Ishikawa (cell line): Measurements from ENCODE around the gene ARCN1.

Source experiments
- CEBPB ChIP-seq: IDR thresholded peaks from 2 replicates; pipeline ENCODE4 v1.6.1; 2012
- CREB1 ChIP-seq: IDR thresholded peaks from 2 replicates; pipeline ENCODE4 v1.6.1; 2012; ENCODE audit warnings: low read depth
- EGR1 ChIP-seq: IDR thresholded peaks from 2 replicates; pipeline ENCODE4 v1.6.1; 2012
- EP300 ChIP-seq: IDR thresholded peaks from 2 replicates; pipeline ENCODE4 v1.6.1; 2012; ENCODE audit warnings: borderline replicate concordance
- FOXM1 ChIP-seq: IDR thresholded peaks from 2 replicates; pipeline ENCODE4 v1.6.1; 2012; ENCODE audit warnings: low read depth, borderline replicate concordance
- NFIC ChIP-seq: IDR thresholded peaks from 2 replicates; pipeline ENCODE4 v1.6.1; 2012
- RAD21 ChIP-seq: IDR thresholded peaks from 2 replicates; pipeline ENCODE4 v1.6.1; 2012; ENCODE audit warnings: low read depth
- TAF1 ChIP-seq: IDR thresholded peaks from 2 replicates; pipeline ENCODE4 v1.6.1; 2012; ENCODE audit warnings: low read depth, mild to moderate bottlenecking
- TCF12 ChIP-seq: IDR thresholded peaks from 2 replicates; pipeline ENCODE4 v1.6.1; 2012; ENCODE audit warnings: low read depth
- TEAD4 ChIP-seq: IDR thresholded peaks from 2 replicates; pipeline ENCODE4 v1.6.1; 2012
- YY1 ChIP-seq: IDR thresholded peaks from 2 replicates; pipeline ENCODE4 v1.6.1; 2012; ENCODE audit warnings: low read depth
- ZBTB7A ChIP-seq: IDR thresholded peaks from 2 replicates; pipeline ENCODE4 v1.6.1; 2012; ENCODE audit warnings: low read depth
- TF ChIP-seq, protein P1 (sequence below): IDR thresholded peaks from 2 replicates; pipeline ENCODE4 v1.6.1; 2012; ENCODE audit warnings: low read depth, mild to moderate bottlenecking
- TF ChIP-seq, protein P2 (sequence below): IDR thresholded peaks from 2 replicates; pipeline ENCODE4 v1.6.1; 2012
- TF ChIP-seq, protein P3 (sequence below): IDR thresholded peaks from 2 replicates; pipeline ENCODE4 v1.6.1; 2012

Gene ARCN1

DNA sequence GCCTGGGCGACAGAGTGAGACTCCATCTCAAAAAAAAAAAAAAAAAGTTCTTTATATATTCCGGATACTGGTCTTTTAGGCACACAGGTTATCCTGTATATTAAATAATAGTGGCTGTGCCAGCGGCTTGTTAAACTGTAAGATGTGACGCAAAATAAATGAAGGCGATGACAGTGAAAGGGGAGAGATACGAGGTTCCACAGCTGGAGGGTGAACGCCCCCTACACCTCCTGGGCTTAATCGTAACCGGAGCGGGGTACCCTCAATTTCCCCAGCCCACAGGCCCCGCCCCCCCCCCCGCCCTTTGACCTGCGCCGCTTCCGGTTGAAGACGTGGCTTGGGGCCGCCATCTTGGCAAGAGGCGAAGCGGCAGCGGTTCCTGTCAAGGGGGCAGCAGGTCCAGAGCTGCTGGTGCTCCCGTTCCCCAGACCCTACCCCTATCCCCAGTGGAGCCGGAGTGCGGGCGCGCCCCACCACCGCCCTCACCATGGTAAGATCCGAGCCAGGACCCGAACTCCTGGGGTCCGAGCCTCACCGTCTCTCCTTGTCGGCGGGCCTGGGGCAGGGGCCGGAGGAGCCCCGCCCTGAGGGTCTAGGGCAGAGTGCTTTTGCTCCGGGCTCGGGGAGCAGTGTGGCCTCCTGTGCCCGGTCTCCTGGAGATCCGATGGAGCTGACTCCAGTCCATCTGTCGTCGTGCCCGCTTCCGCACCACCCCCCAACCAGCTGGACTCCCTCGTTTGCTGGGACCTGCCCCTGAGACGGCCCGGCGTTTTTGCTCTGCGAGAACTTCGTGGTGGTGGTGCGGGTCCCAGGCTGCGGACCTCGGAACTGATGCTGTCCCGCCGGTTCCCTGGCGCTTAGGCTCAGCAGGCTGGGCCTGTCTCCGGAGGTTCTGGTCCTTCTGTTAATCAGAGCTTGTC lies at the start of gene ARCN1:
Gene ARCN1 (plus strand): TSS at position 349 of the 920 bp plus-strand sequence. CDS start 139 bp downstream, at position 488.
- TF ChIP-seq YY1 (peak; percentile 93), EP300 (no peak), TAF1 (peak; percentile 80), FOXM1 (no peak), NFIC (0 out of 2 replicates have a peak, but pooled peaks have one; percentile 5), CREB1 (0 out of 2 replicates have a peak, but pooled peaks have one; percentile 18)

DNA sequence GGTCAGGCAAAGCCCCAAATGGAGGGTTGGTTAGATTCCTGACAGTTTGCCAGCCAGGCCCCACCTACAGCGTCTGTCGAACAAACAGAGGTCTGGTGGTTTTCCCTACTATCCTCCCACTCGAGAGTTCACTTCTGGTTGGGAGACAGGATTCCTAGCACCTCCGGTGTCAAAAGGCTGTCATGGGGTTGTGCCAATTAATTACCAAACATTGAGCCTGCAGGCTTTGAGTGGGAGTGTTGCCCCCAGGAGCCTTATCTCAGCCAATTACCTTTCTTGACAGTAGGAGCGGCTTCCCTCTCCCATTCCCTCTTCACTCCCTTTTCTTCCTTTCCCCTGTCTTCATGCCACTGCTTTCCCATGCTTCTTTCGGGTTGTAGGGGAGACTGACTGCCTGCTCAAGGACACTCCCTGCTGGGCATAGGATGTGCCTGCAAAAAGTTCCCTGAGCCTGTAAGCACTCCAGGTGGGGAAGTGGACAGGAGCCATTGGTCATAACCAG lies 49.6 kb upstream of the ARCN1 start:
- TF ChIP-seq RAD21, result peak; percentile 44
- TF ChIP-seq TEAD4, result no peak

DNA sequence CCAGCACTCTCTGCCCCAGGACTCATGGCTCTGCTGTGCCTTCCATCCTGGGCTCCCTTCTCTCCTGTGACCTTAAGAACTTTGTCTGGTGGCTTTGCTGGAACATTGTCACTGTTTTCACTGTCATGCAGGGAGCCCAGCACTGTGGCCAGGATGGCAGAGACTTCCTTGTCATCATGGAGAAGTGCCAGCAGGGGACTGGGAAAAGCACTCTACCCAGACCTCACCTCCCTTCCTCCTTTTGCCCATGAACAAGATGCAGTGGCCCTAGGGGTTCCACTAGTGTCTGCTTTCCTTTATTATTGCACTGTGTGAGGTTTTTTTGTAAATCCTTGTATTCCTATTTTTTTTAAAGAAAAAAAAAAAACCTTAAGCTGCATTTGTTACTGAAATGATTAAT lies 47.9 kb upstream of the ARCN1 start:
- TF ChIP-seq FOXM1 (no peak), YY1 (no peak), TCF12 (no peak), CREB1 (no peak), CEBPB (no peak), EGR1 (no peak), RAD21 (no peak), ZBTB7A (no peak), NFIC (no peak), TAF1 (no peak), EP300 (no peak), TEAD4 (no peak)
- TF ChIP-seq, protein P1, sequence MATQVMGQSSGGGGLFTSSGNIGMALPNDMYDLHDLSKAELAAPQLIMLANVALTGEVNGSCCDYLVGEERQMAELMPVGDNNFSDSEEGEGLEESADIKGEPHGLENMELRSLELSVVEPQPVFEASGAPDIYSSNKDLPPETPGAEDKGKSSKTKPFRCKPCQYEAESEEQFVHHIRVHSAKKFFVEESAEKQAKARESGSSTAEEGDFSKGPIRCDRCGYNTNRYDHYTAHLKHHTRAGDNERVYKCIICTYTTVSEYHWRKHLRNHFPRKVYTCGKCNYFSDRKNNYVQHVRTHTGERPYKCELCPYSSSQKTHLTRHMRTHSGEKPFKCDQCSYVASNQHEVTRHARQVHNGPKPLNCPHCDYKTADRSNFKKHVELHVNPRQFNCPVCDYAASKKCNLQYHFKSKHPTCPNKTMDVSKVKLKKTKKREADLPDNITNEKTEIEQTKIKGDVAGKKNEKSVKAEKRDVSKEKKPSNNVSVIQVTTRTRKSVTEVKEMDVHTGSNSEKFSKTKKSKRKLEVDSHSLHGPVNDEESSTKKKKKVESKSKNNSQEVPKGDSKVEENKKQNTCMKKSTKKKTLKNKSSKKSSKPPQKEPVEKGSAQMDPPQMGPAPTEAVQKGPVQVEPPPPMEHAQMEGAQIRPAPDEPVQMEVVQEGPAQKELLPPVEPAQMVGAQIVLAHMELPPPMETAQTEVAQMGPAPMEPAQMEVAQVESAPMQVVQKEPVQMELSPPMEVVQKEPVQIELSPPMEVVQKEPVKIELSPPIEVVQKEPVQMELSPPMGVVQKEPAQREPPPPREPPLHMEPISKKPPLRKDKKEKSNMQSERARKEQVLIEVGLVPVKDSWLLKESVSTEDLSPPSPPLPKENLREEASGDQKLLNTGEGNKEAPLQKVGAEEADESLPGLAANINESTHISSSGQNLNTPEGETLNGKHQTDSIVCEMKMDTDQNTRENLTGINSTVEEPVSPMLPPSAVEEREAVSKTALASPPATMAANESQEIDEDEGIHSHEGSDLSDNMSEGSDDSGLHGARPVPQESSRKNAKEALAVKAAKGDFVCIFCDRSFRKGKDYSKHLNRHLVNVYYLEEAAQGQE, result no peak
- TF ChIP-seq, protein P2, sequence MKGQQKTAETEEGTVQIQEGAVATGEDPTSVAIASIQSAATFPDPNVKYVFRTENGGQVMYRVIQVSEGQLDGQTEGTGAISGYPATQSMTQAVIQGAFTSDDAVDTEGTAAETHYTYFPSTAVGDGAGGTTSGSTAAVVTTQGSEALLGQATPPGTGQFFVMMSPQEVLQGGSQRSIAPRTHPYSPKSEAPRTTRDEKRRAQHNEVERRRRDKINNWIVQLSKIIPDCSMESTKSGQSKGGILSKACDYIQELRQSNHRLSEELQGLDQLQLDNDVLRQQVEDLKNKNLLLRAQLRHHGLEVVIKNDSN, result no peak
- TF ChIP-seq, protein P3, sequence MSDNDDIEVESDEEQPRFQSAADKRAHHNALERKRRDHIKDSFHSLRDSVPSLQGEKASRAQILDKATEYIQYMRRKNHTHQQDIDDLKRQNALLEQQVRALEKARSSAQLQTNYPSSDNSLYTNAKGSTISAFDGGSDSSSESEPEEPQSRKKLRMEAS, result no peak

DNA sequence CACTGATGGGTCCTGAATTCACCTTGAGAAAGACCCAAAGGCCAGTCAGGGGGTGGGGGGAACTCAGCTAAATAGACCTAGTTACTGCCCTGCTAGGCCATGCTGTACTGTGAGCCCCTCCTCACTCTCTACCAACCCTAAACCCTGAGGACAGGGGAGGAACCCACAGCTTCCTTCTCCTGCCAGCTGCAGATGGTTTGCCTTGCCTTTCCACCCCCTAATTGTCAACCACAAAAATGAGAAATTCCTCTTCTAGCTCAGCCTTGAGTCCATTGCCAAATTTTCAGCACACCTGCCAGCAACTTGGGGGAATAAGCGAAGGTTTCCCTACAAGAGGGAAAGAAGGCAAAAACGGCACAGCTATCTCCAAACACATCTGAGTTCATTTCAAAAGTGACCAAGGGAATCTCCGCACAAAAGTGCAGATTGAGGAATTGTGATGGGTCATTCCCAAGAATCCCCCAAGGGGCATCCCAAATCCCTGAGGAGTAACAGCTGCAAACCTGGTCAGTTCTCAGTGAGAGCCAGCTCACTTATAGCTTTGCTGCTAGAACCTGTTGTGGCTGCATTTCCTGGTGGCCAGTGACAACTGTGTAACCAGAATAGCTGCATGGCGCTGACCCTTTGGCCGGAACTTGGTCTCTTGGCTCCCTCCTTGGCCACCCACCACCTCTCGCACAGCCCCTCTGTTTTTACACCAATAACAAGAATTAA lies 47.3 kb upstream of the ARCN1 start:
- TF ChIP-seq, protein P1, result no peak
- TF ChIP-seq NFIC, result no peak
- TF ChIP-seq TAF1, result no peak
- no peak for TF ChIP-seq EP300
- TF ChIP-seq, protein P2, result no peak
- TF ChIP-seq ZBTB7A, result no peak
- TF ChIP-seq CEBPB, result no peak
- TF ChIP-seq RAD21, result no peak
- TF ChIP-seq TCF12, result no peak
- no peak for TF ChIP-seq EGR1
- no peak for TF ChIP-seq CREB1
- TF ChIP-seq, protein P3, result no peak
- no peak for TF ChIP-seq TEAD4
- no peak for TF ChIP-seq FOXM1
- TF ChIP-seq YY1, result no peak

DNA sequence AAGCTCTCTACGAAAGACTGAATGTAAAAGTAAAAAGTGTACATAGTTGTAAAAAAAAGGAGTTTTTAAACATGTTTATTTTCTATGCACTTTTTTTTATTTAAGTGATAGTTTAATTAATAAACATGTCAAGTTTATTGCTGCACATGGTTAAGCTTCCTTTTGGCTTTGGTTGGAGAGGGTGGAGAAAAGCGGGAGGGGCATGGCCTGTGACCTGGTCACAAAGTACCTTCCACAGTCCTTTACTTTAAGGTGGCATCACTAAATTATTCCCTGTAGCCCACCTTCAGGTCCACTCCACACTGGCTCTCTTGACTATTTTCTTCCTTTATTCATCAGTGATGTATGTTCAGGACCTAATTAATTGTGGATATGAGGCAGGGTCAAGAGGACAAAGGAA lies 45.5 kb upstream of the ARCN1 start:
- no peak for TF ChIP-seq CREB1
- TF ChIP-seq EGR1, result no peak
- TF ChIP-seq FOXM1, result no peak
- no peak for TF ChIP-seq NFIC
- no peak for TF ChIP-seq TCF12
- TF ChIP-seq, protein P3, result no peak
